ENCODE results near the gene LSM4.

Gene LSM4

DNA sequence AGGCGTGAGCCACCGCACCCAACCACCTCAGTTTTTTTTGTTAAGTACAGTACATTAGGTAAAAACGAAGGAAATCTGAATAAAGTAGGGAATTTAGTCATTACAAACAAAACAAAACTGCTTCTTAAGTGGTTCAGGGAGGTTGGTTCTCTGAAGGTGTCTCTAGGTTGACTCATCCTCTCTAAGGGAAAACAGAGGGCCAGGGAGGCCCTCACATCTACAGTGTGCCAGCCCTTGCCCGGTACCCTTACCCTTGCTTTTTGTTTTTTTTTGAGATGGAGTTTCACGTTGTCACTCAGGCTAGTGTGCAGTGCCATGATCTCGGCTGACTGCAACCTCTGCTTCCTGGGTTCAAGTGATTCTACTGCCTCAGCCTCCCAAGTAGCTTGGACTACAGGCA, 24.3 kb downstream of the LSM4 start:
- Histone ChIP-seq H3K27ac (ENCODE audit: low read length) (no peak overlapping the region), H3K9ac (ENCODE audit: low read depth, low read length) (no peak overlapping the region), H3K36me3 (ENCODE audit: insufficient read depth, low read depth, low read length) (no peaks in the 10 kb centered on the region), H3K27me3 (ENCODE audit: insufficient read depth, low read length) (no peaks in the 10 kb centered on the region), H3K4me3 (ENCODE audit: low read length) (no peak overlapping the region), H3K9me3 (ENCODE audit: insufficient read depth, low read depth, low read length) (no peaks in the 10 kb centered on the region), H3K4me1 (ENCODE audit: insufficient read depth, low read length) (peaks cover 7% of the 10 kb centered on the region)

DNA sequence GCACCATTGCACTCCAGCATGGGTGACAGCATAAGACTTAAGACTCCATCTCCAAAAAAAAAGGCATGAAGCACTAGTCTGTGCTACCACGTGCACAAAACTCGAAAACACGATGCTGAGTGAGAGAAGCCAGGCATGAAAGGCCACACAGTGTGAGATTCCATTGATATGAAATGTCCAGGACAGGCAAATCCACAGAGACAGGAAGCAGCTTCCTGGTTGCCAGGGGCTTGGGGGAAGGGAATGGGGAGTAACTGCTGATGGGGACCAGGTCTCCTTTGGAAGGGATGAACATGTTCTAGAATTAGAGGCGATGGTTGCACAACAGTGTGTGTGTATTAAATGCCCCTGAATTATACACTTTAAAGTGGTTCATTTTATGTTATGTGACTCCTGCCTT, 25.6 kb downstream of the LSM4 start:
- Histone ChIP-seq H3K4me1 (ENCODE audit: insufficient read depth, low read length) (peaks cover 10% of the 10 kb centered on the region), H3K9me3 (ENCODE audit: insufficient read depth, low read depth, low read length) (no peaks in the 10 kb centered on the region), H3K9ac (ENCODE audit: low read depth, low read length) (no peak overlapping the region), H3K4me3 (ENCODE audit: low read length) (no peak overlapping the region), H3K27me3 (ENCODE audit: insufficient read depth, low read length) (no peaks in the 10 kb centered on the region), H3K27ac (ENCODE audit: low read length) (no peak overlapping the region), H3K36me3 (ENCODE audit: insufficient read depth, low read depth, low read length) (no peaks in the 10 kb centered on the region)

DNA sequence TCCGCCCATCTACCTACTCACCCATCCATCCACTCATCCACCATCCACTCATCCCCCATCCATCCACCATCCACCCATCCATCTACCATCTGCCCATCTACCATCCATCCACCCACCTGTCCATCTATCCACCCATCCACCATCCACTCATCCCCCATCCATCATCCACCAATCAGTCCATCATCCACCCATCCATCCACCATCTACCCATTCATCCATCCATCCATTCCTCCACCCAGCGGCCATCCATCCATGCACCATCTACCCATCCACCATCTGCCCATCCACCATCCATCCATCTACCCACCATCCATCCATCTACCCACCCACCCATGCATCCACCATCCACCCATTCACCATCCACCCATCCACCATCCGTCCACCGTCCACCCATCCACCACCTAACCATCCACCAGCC, 27.8 kb downstream of the LSM4 start:
- H3K4me1 ChIP-seq (ENCODE audit: insufficient read depth, low read length) = peaks cover 10% of the 10 kb centered on the region; the same call in 1 of the 2 replicates
- no peak overlapping the region for H3K9ac ChIP-seq (ENCODE audit: low read depth, low read length)
- H3K27me3 ChIP-seq (ENCODE audit: insufficient read depth, low read length) = no peaks in the 10 kb centered on the region
- H3K4me3 ChIP-seq (ENCODE audit: low read length) = no peak overlapping the region
- H3K27ac ChIP-seq (ENCODE audit: low read length) = no peak overlapping the region
- no peaks in the 10 kb centered on the region for H3K9me3 ChIP-seq (ENCODE audit: insufficient read depth, low read depth, low read length)
- no peaks in the 10 kb centered on the region for H3K36me3 ChIP-seq (ENCODE audit: insufficient read depth, low read depth, low read length)

DNA sequence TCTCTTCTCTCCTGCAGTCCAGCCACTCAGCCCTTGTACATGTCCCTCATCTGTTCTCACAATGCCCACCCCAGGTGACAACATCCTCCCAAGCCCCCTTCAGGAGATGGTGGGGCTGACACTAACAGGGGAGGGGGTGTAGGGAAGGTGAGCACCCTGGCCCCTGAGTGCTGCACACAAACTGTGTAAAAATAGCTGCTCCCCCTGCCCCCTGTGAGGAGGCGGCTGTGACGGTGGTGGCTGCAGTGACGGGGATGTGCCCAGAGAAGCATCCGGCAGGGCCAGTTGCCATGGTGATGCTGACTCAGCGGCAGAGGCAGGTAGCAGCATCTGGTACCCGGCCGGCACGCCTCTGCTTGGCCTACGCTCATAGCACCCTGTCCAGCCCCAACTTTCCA, 28.4 kb downstream of the LSM4 start:
- no peaks in the 10 kb centered on the region for H3K36me3 ChIP-seq (ENCODE audit: insufficient read depth, low read depth, low read length)
- no peaks in the 10 kb centered on the region for H3K27me3 ChIP-seq (ENCODE audit: insufficient read depth, low read length)
- no peak overlapping the region for H3K27ac ChIP-seq (ENCODE audit: low read length)
- peak overlapping the region; percentile 18; the same call in 1 of the 2 replicates for H3K4me3 ChIP-seq (ENCODE audit: low read length)
- H3K9me3 ChIP-seq (ENCODE audit: insufficient read depth, low read depth, low read length) = no peaks in the 10 kb centered on the region
- no peak overlapping the region for H3K9ac ChIP-seq (ENCODE audit: low read depth, low read length)
- H3K4me1 ChIP-seq (ENCODE audit: insufficient read depth, low read length) = peaks cover 10% of the 10 kb centered on the region; the same call in 1 of the 2 replicates

DNA sequence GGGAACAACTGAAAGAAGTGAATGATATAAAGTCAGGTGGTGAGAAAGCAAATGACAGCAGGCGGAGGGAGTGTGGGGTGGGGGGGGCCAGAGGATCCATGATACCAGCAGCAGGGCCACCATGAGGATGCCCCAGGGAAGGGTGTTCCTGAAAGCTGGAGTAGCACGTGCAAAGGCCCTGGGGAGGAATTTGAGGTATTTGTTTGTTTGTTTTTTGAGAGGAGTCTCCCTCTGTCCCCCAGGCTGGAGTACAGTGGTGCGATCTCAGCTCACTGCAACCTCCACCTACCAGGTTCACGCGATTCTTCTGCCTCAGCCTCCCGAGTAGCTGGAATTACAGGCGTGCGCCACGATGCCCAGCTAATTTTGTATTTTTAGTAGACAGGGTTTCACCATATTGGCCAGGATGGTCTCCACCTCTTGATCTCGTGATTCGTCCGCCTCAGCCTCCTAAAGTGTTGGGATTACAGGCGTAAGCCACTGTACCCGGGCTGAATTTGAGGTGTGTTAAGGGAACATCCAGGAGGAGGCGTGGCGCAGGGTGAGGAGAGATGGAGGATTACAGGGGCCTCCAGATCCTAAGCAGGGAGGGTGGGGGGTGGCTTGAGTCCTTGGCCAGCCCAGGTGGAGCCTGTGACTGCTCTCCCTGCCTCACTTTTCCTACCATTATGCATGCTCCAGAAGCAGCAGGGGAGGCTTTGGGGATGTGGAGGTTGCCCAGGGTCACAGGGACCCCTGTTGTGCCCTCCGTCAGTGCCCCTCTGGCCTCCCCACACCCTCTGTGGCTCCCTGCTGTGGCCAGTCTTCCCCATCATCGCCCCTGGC, 29.0 kb downstream of the LSM4 start:
- Histone ChIP-seq H3K27ac (ENCODE audit: low read length) (no peak overlapping the region), H3K4me3 (ENCODE audit: low read length) (peak overlapping the region; percentile 91; the same call in 1 of the 2 replicates)

DNA sequence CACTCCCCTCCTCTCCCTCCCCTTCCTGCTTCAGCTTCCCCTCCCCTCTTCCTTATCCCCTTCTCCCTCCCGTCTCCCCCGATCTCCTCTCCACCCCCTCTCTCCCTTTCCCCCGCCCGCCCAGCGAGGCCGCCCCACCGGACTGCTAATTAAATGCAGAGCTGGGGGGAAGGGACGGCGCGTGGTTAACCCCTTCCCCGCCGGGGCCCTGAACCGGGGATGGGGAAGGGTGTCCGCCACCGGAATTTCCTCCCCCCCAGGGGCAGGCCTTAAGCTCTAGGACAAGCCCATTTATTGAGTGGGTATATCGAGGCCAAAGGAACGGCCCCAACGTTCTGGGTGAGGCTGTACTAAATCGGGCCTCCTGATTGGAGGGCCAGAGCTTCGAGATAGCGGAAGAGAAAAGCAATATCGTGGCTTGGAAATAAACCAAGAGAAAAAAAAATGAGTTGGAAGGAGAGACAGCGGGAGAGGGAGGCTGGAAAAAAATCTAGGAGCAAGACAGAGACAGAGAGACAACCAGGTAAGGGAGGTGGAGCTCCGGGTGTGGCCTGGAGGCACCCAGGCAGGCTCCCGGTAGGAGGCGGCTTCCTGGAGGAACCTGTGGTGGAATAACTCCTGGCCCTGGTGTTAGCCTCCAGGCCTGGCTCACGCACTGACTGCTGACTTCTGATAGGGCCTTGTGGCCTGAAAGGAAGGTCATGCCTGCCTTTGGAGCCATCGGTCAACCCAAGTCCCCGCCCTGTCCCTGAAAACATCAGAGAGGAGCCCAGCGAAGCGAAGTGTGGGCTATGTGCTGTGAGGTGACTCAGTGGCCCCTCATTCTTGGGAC, 29.9 kb downstream of the LSM4 start:
- Histone ChIP-seq H3K9ac (ENCODE audit: low read depth, low read length) (peak overlapping the region; percentile 86; the same call in 1 of the 2 replicates), H3K9me3 (ENCODE audit: insufficient read depth, low read depth, low read length) (no peaks in the 10 kb centered on the region), H3K36me3 (ENCODE audit: insufficient read depth, low read depth, low read length) (no peaks in the 10 kb centered on the region), H3K27me3 (ENCODE audit: insufficient read depth, low read length) (no peaks in the 10 kb centered on the region), H3K4me1 (ENCODE audit: insufficient read depth, low read length) (peaks cover 16% of the 10 kb centered on the region; the same call in 1 of the 2 replicates), H3K27ac (ENCODE audit: low read length) (no peak overlapping the region), H3K4me3 (ENCODE audit: low read length) (peak overlapping the region; percentile 91)

More for the DNA sequence above, 29.0 kb downstream of the LSM4 start:
- no peaks in the 10 kb centered on the region for H3K9me3 ChIP-seq (ENCODE audit: insufficient read depth, low read depth, low read length)
- H3K36me3 ChIP-seq (ENCODE audit: insufficient read depth, low read depth, low read length) = no peaks in the 10 kb centered on the region
- peaks cover 10% of the 10 kb centered on the region; the same call in 1 of the 2 replicates for H3K4me1 ChIP-seq (ENCODE audit: insufficient read depth, low read length)
- peak overlapping the region; percentile 57; the same call in 1 of the 2 replicates for H3K9ac ChIP-seq (ENCODE audit: low read depth, low read length)
- no peaks in the 10 kb centered on the region for H3K27me3 ChIP-seq (ENCODE audit: insufficient read depth, low read length)

DNA sequence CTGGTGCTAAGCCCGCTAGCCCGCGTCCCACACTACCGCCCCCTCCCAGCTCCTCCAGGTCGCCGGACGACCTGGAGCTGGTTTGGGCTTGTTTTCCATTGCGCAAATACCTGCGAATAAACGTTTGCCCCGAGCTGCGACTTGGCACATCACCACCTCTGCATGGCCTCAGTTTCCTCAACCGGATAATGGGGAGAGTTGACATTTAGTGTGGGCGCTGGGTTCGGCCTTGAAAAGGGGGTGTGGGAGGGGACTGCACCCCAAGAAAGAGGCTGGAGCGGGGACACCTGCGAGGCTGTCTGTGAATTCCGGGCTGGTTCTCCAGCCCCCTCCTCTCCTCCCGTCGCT, 30.4 kb downstream of the LSM4 start:
- peak overlapping the region; percentile 52 for H3K27ac ChIP-seq (ENCODE audit: low read length)
- H3K9ac ChIP-seq (ENCODE audit: low read depth, low read length) = peak overlapping the region; percentile 86
- peak overlapping the region; percentile 91 for H3K4me3 ChIP-seq (ENCODE audit: low read length)
- H3K9me3 ChIP-seq (ENCODE audit: insufficient read depth, low read depth, low read length) = no peaks in the 10 kb centered on the region
- peaks cover 16% of the 10 kb centered on the region; the same call in 1 of the 2 replicates for H3K4me1 ChIP-seq (ENCODE audit: insufficient read depth, low read length)
- no peaks in the 10 kb centered on the region for H3K36me3 ChIP-seq (ENCODE audit: insufficient read depth, low read depth, low read length)
- no peaks in the 10 kb centered on the region for H3K27me3 ChIP-seq (ENCODE audit: insufficient read depth, low read length)

DNA sequence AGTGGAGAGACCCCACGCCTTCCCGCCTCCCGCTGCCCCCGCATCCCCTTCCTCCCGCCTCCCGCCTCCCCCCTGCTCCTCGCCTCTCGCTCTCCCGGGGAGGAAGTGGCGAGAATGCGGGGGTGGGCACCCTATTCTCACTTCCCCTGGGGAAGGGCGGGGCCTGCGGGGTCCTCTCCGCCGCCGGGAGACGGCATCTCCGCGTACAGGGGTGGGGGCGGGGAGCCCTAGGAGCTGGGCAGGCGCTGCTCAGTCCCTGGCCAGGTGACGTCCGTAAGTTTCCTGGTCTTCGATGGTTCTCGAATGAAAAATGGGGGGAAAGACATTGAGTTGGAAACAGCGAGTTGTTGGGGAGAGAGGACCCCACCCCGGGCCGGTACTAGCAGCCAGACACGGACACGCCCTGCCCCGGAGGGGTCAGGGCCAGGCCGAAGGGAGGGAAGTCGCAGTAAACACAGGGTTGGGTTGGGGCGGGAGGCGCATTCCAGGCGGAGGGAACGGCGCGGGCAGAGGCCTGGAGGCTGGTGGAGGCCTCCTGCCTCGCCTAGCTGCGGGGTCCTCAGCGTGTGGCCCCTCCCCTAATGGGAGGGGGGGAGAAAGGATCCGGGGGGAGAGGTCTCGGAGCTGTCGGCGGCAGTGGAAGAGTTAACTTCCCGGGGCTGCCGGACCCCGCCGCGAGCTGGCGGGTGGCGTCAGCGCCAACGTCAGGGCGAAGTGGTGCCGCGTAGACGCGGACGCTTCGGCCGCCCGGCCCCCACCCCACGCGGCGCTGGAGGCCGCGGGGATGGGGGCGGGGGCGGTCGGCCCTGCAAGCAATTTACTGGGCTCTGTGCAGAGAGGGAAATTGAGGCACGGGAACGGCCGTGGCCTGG, 31.1 kb downstream of the LSM4 start:
- Histone ChIP-seq H3K27ac (ENCODE audit: low read length) (peak overlapping the region; percentile 71), H3K36me3 (ENCODE audit: insufficient read depth, low read depth, low read length) (no peaks in the 10 kb centered on the region), H3K4me3 (ENCODE audit: low read length) (peak overlapping the region; percentile 91), H3K9ac (ENCODE audit: low read depth, low read length) (peak overlapping the region; percentile 86), H3K27me3 (ENCODE audit: insufficient read depth, low read length) (peaks cover 4% of the 10 kb centered on the region; the same call in 1 of the 2 replicates), H3K4me1 (ENCODE audit: insufficient read depth, low read length) (peaks cover 16% of the 10 kb centered on the region; the same call in 1 of the 2 replicates), H3K9me3 (ENCODE audit: insufficient read depth, low read depth, low read length) (no peaks in the 10 kb centered on the region)

DNA sequence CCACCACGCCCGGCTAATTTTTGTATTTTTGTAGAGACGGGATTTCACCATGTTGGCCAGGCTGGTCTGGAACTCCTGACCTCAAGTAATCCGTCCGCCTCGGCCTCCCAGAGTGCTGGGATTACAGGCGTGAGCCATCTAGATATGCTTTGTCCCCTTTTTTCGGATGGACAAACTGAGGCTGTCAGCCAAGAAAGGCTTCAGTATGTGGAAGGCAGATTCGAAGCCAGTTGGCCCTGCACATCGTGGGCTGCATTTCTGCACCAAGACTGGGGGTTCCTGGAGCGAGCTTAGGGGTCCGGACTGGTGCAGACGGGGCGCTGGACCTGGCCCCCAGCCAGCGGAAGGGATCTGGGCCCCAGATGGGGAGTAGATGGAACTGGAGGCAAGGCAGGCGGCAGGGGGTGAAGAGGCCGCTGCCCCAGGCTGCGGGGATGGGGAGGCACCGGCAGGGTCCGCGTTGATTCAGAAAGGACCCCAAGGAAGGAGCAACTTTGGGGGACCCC, 31.8 kb downstream of the LSM4 start:
- Histone ChIP-seq H3K4me3 (ENCODE audit: low read length) (peak overlapping the region; percentile 91; the same call in 1 of the 2 replicates), H3K9me3 (ENCODE audit: insufficient read depth, low read depth, low read length) (no peaks in the 10 kb centered on the region), H3K4me1 (ENCODE audit: insufficient read depth, low read length) (peaks cover 16% of the 10 kb centered on the region; the same call in 1 of the 2 replicates), H3K36me3 (ENCODE audit: insufficient read depth, low read depth, low read length) (no peaks in the 10 kb centered on the region), H3K9ac (ENCODE audit: low read depth, low read length) (peak overlapping the region; percentile 86; the same call in 1 of the 2 replicates), H3K27me3 (ENCODE audit: insufficient read depth, low read length) (peaks cover 10% of the 10 kb centered on the region; the same call in 1 of the 2 replicates), H3K27ac (ENCODE audit: low read length) (peak overlapping the region; percentile 71)

DNA sequence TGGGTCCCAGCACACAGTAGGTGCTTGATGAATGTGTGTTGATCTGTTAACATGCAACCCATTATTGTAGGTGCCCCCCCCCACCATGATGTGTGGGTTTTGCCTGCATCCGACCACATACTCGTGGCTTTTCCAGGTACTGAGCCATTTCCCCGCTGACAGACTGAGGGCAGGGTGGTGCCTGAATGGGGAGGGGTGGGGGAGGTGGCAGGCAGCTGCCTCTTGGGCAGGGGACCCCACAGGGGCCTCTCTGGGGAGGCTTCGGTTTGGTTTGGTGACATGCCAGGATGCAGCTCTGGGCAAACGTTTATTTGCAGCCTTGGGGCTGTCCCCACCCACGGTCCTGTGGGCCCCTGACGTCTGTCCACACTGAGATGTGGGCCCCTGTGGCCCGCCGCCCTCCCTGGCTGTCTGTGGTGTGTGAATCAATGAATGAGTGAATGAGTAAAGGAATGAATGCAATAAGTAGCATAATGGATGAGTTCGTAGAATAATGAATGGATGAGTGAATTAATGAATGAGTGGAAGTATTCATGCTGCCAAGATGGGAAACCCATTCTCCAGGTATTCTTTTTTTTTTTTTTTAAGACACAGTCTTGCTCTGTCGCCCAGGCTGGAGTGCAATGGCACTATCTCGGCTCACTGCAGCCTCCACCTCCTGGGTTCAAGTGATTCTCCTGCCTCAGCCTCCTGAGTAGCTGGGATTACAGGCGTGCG, 32.4 kb downstream of the LSM4 start:
- Histone ChIP-seq H3K36me3 (ENCODE audit: insufficient read depth, low read depth, low read length) (no peaks in the 10 kb centered on the region), H3K27ac (ENCODE audit: low read length) (no peak overlapping the region), H3K4me1 (ENCODE audit: insufficient read depth, low read length) (peaks cover 16% of the 10 kb centered on the region; the same call in 1 of the 2 replicates), H3K27me3 (ENCODE audit: insufficient read depth, low read length) (peaks cover 10% of the 10 kb centered on the region; the same call in 1 of the 2 replicates), H3K9me3 (ENCODE audit: insufficient read depth, low read depth, low read length) (no peaks in the 10 kb centered on the region), H3K4me3 (ENCODE audit: low read length) (no peak overlapping the region), H3K9ac (ENCODE audit: low read depth, low read length) (no peak overlapping the region)
